NCI-H1092 treated with DMSO at 0.1 percent for 48 hours (cell line): Measurements from ENCODE around the gene MIOS.

Experiments
- DNase-seq: peaks from one replicate; lab custom pipeline; 2025; lab: John Stamatoyannopoulos, UW

MIOS gene

DNA sequence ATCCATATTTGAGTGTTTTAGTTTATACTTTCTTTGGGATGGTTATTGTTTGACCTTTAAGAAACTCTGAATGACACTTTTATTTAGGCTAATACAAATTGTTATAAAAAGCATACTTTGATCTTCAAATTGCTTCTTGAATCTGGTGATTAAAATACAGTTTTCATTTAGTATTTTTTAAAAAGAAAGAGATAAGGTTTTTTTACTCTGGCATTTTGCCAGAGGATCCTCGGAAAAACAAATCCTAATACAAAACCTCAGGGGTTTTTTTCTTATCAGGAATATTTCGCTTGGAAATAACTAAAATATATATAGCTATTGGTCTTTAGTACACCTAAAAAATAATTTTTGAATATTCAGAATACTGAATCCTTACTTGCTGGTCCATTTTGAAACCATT, 17.0 kb downstream of the MIOS start:
- no peak for DNase-seq

DNA sequence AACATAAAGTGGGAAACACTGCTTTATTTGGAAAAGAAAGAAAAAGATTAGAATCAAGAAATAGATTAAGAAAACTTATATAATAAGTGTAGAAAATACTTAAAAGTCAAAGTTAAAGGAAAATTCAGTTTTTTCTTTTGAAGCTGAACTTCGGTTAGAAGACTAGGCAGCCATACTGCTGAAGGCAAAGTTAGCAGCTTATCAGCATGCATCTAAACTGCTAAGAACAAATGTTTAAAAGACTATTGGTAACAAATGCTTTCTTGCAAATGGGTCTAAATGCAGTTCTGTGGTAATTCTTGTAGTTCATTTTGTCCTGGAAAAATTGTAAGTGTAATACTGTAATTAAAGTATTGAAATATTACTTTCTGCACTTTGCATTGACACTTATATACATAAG, 18.0 kb downstream of the MIOS start:
- no peak for DNase-seq

DNA sequence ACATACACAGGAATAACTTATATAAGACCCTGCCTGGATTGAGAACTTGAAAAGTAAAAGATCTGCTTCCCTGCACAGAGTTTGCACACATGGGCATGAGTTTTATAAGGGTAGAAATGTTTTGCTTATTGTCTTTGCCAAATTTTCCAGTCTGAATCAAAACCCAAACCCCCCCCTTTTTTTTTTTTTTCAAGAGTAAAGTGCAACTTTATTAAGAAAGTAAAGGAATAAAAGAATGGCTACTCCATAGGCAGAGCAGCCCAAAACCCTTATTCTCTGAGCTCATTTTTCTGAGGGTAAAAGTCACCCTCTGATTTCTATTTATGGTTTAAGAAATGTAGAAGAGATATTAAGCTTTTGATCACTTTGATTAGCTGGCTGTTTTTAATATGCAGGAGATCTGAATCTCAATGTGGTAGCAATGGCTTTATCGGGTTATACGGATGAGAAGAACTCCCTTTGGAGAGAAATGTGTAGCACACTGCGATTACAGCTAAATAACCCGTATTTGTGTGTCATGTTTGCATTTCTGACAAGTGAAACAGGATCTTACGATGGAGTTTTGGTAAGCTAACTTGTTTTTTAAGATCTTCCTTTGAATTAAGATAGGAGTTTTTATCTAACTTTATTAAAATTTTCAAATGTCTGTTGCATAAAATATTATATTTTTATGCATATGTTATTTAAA, 18.7 kb downstream of the MIOS start:
- peak; percentile 65 for DNase-seq

DNA sequence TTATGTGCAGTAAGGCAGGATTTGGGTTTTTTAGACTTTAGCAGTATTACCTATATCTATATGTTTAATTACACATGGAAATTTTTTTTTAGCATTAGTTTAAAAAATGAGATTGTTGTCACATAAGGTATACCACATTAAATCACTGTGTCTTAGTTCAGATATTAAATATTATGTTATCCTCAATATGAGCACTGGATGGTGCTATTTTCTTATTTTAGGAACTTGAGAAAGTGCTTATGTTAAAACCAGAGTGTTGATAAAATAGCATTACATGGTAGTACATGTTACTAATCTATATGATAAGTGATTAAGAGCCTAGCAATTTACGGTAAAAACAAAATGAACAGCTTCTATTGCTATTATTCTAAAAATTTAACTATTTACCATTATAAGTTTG, 28.8 kb downstream of the MIOS start:
- DNase-seq = peak; percentile 55

GRCh38 chr7:7596176-7596575, 29.5 kb downstream of the MIOS start:
- no peak for DNase-seq

DNA sequence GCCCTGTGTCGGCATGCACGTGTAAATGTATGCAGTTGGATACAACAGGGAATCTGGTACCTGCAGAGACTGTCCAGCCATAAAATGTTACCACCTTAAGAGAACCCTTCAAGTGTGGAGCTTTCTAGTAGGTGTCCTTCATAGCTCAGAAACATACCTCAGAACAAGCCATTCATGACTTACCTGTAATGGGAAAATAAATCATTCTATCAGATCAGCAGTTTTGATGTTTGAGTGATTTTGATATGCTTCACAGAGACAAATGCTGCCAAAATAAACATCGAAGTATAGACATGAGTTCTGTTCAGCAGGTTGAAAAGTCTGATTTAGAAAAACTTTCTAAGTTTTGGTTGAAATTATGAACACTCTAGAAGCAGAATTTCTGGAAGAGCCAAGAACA, 40.3 kb downstream of the MIOS start:
- no peak for DNase-seq

- no peak for DNase-seq
These were observed 42.6 kb downstream of the MIOS start for GRCh38 chr7:7609330-7609729.

GRCh38 chr7:7612519-7612918, 45.8 kb downstream of the MIOS start:
- no peak for DNase-seq

GRCh38 chr7:7613210-7613609, 46.5 kb downstream of the MIOS start:
- DNase-seq = no peak

GRCh38 chr7:7614018-7614741, 47.5 kb downstream of the MIOS start:
- no peak for DNase-seq

- no peak for DNase-seq
These were observed 50.9 kb downstream of the MIOS start for GRCh38 chr7:7617550-7617949.

- no peak for DNase-seq
These were observed 51.7 kb downstream of the MIOS start for GRCh38 chr7:7618410-7618809.

GRCh38 chr7:7620236-7620635, 53.6 kb downstream of the MIOS start:
- no peak for DNase-seq

DNA sequence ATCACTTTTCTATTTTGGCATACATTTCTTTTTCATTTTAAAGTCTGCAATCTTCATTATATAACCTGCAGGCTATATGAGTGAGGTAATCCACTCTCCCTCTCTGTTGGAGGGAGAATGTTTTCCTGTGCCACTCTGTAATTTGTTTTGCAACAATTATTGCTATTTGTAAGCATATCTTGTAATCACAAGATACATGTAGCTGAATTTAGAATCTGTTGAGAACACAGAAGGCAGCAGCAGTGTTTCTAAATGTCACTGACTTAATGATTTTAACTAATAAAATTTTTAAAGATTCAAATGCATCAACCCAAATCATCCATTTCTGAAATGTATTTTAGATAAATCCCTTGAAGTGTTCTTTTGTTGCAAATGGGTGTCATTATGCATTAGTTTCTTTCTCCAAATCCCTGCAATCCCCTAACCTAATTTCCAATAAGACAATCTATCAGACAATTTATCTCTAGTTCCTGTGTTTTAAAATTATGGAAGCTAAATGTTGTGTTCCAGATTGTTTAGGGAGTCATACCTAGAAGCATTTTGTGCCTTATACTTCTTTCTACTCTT, 54.0 kb downstream of the MIOS start:
- DNase-seq = no peak

DNA sequence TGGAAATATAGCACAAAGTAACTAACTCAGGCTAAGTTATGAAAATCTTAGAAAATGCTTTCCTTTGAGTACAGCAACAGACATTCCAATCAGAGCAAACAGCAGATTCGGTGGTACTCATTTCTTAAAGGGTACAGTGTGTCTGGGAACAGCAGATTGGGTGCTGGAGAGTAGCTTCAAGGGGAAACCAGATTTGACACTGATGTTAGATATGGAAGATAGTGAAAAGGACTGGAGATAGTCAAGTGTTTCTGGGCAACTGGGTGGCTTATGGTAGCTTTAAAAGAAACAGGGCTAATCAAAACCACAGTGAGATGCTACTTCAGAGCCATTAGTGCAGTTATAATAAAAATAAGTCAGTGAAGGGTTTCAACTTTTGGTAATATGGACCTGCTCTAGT, 61.8 kb downstream of the MIOS start:
- DNase-seq = no peak

DNA sequence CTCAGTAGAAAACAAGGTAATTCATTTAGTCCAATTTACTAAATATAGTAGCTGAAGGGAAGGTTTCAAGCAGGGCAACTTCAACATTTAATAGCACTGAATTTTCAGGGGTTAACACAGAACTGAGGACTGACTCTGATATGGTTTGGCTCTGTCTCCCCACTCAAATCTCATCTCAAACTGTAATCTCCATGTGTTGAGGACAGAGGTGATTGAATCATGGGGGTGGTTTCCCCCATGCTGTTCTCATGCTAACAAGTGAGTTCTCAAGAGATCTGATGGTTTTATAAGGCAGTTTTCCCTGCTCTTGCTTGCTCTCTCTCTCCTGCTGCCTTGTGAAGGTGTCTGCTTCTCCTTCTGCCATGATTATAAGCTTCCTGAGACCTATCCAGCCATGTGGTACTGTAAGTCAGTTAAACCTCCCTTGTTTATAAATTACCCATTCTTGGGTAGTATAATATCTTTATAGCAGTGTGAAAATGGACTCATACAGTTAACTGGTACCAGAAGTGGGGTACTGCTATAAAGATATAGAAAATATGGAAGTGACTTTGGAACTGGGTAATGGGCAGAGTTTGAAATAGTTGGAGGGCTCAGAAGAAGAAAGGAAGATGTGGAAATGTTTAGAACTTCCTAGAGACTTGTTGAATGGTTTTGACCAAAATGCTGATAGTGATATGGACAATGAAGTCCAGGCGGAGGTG, 64.1 kb downstream of the MIOS start:
- no peak for DNase-seq

- DNase-seq = no peak
These were observed 72.7 kb downstream of the MIOS start for GRCh38 chr7:7639421-7639820.

- peak; percentile 50 for DNase-seq
These were observed 73.2 kb downstream of the MIOS start for GRCh38 chr7:7639847-7640220.

- peak; percentile 100 for DNase-seq
These were observed 73.8 kb downstream of the MIOS start, which contains the start of gene UMAD1 for GRCh38 chr7:7640221-7641128. Gene UMAD1, plus strand, starts transcription at chr7:7640752. Its CDS starts 32,620 bp downstream, at chr7:7673372.

DNA sequence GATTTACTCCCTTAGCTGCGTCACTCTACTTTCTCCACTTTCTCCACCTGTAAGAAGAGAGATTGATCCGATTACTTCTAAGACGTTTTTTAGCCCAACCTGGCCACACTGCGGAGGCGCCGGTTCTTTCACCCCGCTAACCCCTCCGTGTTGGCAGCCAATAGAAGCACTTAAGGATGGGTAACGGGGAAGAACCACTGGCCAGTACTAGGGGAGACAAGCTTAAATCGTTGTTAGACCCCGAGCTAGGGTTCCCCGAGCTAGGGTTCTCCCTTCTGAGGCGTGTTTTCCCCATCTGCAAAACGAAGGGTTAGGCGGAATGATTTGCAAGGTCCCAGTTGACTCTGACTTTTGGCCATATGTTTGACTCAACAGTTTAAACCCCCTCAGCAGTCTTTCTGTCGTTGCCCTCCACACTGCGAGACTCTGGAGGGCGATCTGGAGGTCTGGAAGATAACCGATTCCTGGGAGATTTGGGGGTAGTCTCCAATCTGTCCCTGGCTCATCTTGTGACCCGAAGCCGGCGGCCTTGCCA, 74.5 kb downstream of the MIOS start:
- DNase-seq = no peak

DNA sequence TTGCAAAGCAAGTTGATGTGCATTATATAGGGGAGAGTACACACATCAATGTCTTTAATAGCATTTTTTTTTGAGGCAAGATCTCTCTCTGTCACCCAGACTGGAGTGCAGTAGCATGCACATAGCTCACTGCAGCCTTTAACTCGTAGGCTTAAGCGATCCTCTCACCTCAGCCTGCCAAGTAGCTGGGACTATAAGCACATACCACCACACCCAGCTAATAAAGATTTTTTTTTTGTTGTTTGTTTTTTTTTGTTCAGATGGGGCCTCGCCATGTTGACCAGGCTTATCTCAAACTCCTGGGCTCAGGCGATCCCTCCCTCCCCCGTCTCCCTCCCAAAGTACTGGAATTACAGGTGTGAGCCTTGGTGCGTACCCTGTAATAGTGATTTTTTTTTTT, 75.4 kb downstream of the MIOS start:
- no peak for DNase-seq
